Neural cell (in vitro differentiated cells): Measurements from ENCODE around the gene MAP3K7.

Experiments
- EP300 ChIP-seq: fragments of 450-650 bp; conservative IDR thresholded peaks from 2 replicates; pipeline ENCODE4 v1.6.1; 2014; ENCODE audit warnings: antibody characterized with exemption, mild to moderate bottlenecking, moderate library complexity; ENCODE audit not compliant: poor library complexity, severe bottlenecking
- EZH2 ChIP-seq: fragments of 200-600, 300-800 bp; shearing (Covaris generic), sonication (generic); IDR thresholded peaks from 2 replicates; pipeline ENCODE4 v1.6.1; 2014; ENCODE audit warnings: antibody characterized with exemption, low read length, borderline replicate concordance, mild to moderate bottlenecking; ENCODE audit not compliant: insufficient read depth, poor library complexity, severe bottlenecking
- POLR2AphosphoS5 ChIP-seq: IDR thresholded peaks from 2 replicates; pipeline ENCODE4 v1.6.1; 2012
- RAD21 ChIP-seq: fragments of 450-650 bp; conservative IDR thresholded peaks from 2 replicates; pipeline ENCODE4 v1.6.1; 2014; ENCODE audit warnings: antibody characterized with exemption, mild to moderate bottlenecking, moderate library complexity
- TF ChIP-seq, protein P1 (sequence below): fragments of 450-650 bp; IDR thresholded peaks from 2 replicates; pipeline ENCODE4 v1.5.1; 2014; ENCODE audit warnings: antibody characterized with exemption, mild to moderate bottlenecking, moderate library complexity; ENCODE audit not compliant: poor library complexity, severe bottlenecking
- TF ChIP-seq, protein P2 (sequence below): IDR thresholded peaks from 2 replicates; pipeline ENCODE4 v1.6.1; 2012; ENCODE audit warnings: borderline replicate concordance

DNA sequence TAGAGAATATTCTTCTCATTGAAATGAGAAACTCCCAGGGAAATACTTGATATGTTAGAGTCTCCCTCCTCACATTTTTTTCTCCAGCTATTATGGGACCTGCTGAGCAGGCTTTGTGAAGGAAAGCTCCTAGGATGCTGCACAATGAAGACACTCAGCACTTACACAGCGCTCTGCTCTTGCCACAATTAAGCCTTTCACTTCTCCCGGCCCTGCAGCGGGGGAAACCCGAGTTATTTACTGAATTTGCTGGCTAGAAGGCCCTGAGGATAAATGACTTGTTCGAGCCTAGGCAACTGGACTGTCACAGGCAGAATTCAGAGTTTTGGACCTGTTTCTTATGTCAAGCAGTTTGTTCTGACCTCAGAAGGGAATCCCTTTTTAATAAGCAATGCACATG is 102.0 kb downstream of the MAP3K7 start:
- TF ChIP-seq RAD21 (peak; percentile 17), EZH2 (no peak), EP300 (peak; percentile 52), POLR2AphosphoS5 (peak; percentile 71)
- TF ChIP-seq, protein P1, sequence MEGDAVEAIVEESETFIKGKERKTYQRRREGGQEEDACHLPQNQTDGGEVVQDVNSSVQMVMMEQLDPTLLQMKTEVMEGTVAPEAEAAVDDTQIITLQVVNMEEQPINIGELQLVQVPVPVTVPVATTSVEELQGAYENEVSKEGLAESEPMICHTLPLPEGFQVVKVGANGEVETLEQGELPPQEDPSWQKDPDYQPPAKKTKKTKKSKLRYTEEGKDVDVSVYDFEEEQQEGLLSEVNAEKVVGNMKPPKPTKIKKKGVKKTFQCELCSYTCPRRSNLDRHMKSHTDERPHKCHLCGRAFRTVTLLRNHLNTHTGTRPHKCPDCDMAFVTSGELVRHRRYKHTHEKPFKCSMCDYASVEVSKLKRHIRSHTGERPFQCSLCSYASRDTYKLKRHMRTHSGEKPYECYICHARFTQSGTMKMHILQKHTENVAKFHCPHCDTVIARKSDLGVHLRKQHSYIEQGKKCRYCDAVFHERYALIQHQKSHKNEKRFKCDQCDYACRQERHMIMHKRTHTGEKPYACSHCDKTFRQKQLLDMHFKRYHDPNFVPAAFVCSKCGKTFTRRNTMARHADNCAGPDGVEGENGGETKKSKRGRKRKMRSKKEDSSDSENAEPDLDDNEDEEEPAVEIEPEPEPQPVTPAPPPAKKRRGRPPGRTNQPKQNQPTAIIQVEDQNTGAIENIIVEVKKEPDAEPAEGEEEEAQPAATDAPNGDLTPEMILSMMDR, result no peak
- TF ChIP-seq, protein P2, sequence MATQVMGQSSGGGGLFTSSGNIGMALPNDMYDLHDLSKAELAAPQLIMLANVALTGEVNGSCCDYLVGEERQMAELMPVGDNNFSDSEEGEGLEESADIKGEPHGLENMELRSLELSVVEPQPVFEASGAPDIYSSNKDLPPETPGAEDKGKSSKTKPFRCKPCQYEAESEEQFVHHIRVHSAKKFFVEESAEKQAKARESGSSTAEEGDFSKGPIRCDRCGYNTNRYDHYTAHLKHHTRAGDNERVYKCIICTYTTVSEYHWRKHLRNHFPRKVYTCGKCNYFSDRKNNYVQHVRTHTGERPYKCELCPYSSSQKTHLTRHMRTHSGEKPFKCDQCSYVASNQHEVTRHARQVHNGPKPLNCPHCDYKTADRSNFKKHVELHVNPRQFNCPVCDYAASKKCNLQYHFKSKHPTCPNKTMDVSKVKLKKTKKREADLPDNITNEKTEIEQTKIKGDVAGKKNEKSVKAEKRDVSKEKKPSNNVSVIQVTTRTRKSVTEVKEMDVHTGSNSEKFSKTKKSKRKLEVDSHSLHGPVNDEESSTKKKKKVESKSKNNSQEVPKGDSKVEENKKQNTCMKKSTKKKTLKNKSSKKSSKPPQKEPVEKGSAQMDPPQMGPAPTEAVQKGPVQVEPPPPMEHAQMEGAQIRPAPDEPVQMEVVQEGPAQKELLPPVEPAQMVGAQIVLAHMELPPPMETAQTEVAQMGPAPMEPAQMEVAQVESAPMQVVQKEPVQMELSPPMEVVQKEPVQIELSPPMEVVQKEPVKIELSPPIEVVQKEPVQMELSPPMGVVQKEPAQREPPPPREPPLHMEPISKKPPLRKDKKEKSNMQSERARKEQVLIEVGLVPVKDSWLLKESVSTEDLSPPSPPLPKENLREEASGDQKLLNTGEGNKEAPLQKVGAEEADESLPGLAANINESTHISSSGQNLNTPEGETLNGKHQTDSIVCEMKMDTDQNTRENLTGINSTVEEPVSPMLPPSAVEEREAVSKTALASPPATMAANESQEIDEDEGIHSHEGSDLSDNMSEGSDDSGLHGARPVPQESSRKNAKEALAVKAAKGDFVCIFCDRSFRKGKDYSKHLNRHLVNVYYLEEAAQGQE, result peak; percentile 65
